B cell (primary cell): ENCODE measurements around the gene ZNF776. TPM values are rescaled to one million over a fixed set of nuclear protein-coding genes. Genes with fewer than 3 reads are reported as not detected.

Experiments
- ATAC-seq: fragments of 200-7000 bp; cut with Tn5 transposase; one replicate; pipeline ENCODE4 v1.10.0; 2021; ENCODE audit warnings: low read depth, mild to moderate bottlenecking, moderate number of reproducible peaks, moderate library complexity
- CTCF ChIA-PET: fragments of 350-600 bp; sonication (Branson Sonifier 250); formaldehyde crosslinking; loops from one replicate; lab custom pipeline; 2021; ENCODE audit warnings: antibody characterized with exemption, inconsistent platforms; lab: Charles Lee
- POLR2A ChIA-PET: fragments of 350-600 bp; sonication (Branson Sonifier 250); formaldehyde crosslinking; loops from one replicate; lab custom pipeline; 2021; ENCODE audit warnings: antibody characterized with exemption; lab: Charles Lee
- DNase-seq: peaks from one replicate; pipeline ENCODE4 v3.0.0; 2013
- H2AFZ ChIP-seq: 2 replicates; pipeline ENCODE4 v1.6.1; 2012; ENCODE audit warnings: mild to moderate bottlenecking, low read depth, low read length; ENCODE audit not compliant: insufficient read depth, poor library complexity, severe bottlenecking
- H3K27ac ChIP-seq, 2 donors: 1 replicate in 1 of 2; 2 replicates in 1 of 2; pipeline ENCODE4 v1.5.1; 2012 to 2013; ENCODE audit warnings: low read length in 2 of 2, mild to moderate bottlenecking in 2 of 2, moderate library complexity in 1 of 2
- H3K27me3 ChIP-seq, 4 experiments: fragments of 200-600 bp in 1 of 4; sonication (generic) in 1 of 4; replicated peaks in 1 of 4; 1 replicate in 2 of 4; 2 replicates in 2 of 4; pipeline versions ENCODE4 v1.6.1 to v1.7.0; 2013 to 2016; ENCODE audit warnings: low read length in 3 of 4, mild to moderate bottlenecking in 2 of 4, mixed read lengths in 1 of 4, moderate library complexity in 1 of 4; ENCODE audit not compliant: insufficient read depth in 4 of 4, control insufficient read depth in 3 of 4; ENCODE audit errors: control extremely low read depth in 1 of 4
- H3K36me3 ChIP-seq, 2 experiments: replicated peaks in 1 of 2; 1 replicate in 1 of 2; 2 replicates in 1 of 2; pipeline versions ENCODE4 v1.6.1 to v1.7.1; 2013; ENCODE audit warnings: low read length in 1 of 2; ENCODE audit not compliant: insufficient read depth in 2 of 2, control insufficient read depth in 1 of 2; ENCODE audit errors: control extremely low read depth in 1 of 2, extremely low read depth in 1 of 2
- H3K4me1 ChIP-seq, 2 donors: fragments of 200-600 bp in 1 of 2; sonication (generic) in 1 of 2; 1 replicate in 1 of 2; 2 replicates in 1 of 2; pipeline versions ENCODE4 v1.5.1 to v1.6.1; 2013 to 2017; ENCODE audit warnings: low read length in 2 of 2; ENCODE audit not compliant: control insufficient read depth in 2 of 2, insufficient read depth in 2 of 2
- H3K4me2 ChIP-seq: replicated peaks from 2 replicates; pipeline ENCODE3; 2012; ENCODE audit warnings: mild to moderate bottlenecking, low read depth, low read length; ENCODE audit not compliant: poor library complexity, severe bottlenecking
- H3K4me3 ChIP-seq, 5 experiments: fragments of 200-600 bp in 1 of 5; sonication (generic) in 1 of 5; 1 replicate in 3 of 5; 2 replicates in 2 of 5; pipeline versions ENCODE4 v1.5.1 to v1.7.0; 2011 to 2016; ENCODE audit warnings: low read length in 4 of 5, mild to moderate bottlenecking in 4 of 5, low read depth in 2 of 5, control low read depth in 1 of 5, moderate library complexity in 1 of 5; ENCODE audit not compliant: insufficient read depth in 1 of 5; ENCODE audit errors: control extremely low read depth in 1 of 5, extremely low read depth in 1 of 5
- H3K79me2 ChIP-seq: fragments of 200-600 bp; sonication (generic); one replicate; pipeline ENCODE4 v1.6.0; 2016; ENCODE audit warnings: low read length; ENCODE audit not compliant: control insufficient read depth, insufficient read depth
- H3K9ac ChIP-seq: fragments of 200-600 bp; sonication (generic); 2 replicates; pipeline ENCODE4 v1.6.1; 2017; ENCODE audit warnings: mild to moderate bottlenecking, low read length, moderate library complexity
- H3K9me3 ChIP-seq, 3 donors: one replicate each; pipeline versions ENCODE4 v1.6.1 to v1.7.1; 2013; ENCODE audit warnings: low read length in 2 of 3; ENCODE audit not compliant: control insufficient read depth in 2 of 3, insufficient read depth in 1 of 3; ENCODE audit errors: control extremely low read depth in 1 of 3
- H4K20me1 ChIP-seq: 2 replicates; pipeline ENCODE4 v1.6.0; 2012; ENCODE audit warnings: mild to moderate bottlenecking, low read length; ENCODE audit not compliant: insufficient read depth, control insufficient read depth, poor library complexity, severe bottlenecking
- H3K27ac Mint-ChIP-seq: one replicate; pipeline ENCODE4 v1.8.0; 2021; ENCODE audit warnings: mixed read lengths
- H3K27me3 Mint-ChIP-seq: one replicate; pipeline ENCODE4 v1.8.0; 2021; ENCODE audit warnings: mixed read lengths
- H3K4me1 Mint-ChIP-seq: one replicate; pipeline ENCODE4 v1.8.0; 2021; ENCODE audit warnings: mixed read lengths
- H3K4me3 Mint-ChIP-seq: one replicate; pipeline ENCODE4 v1.8.0; 2021; ENCODE audit warnings: mixed read lengths
- H3K9me3 Mint-ChIP-seq: one replicate; pipeline ENCODE4 v1.8.0; 2022; ENCODE audit warnings: mixed read lengths; ENCODE audit not compliant: insufficient read depth
- EZH2 ChIP-seq: IDR thresholded peaks from 2 replicates; pipeline ENCODE4 v1.6.1; 2012; ENCODE audit warnings: borderline replicate concordance, low read depth, mild to moderate bottlenecking, moderate library complexity, low read length; ENCODE audit not compliant: insufficient read depth, poor library complexity, severe bottlenecking
- WGBS: methylation state at CpG from one replicate; pipeline ENCODE4 v1.1.5; 2013; ENCODE audit warnings: missing lambda C conversion rate; ENCODE audit not compliant: insufficient coverage; 5-methylcytosine and 5-hydroxymethylcytosine counted together
- intact Hi-C: fragments of 100-400 bp; cut with micrococcal nuclease; formaldehyde crosslinking; loops from one replicate; pipeline ENCODE4 v1.10.0; 2022
- polyA plus RNA-seq: library from polyadenylated mRNA; depleted of rRNA; stranded (reverse); fragments of >200 nt; gene quantifications from 2 replicates; pipeline ENCODE4 v1.2.3, GENCODE V29; 2012
- total RNA-seq, 2 donors: library from RNA; stranded (reverse); fragments of 120-200 nt in 1 of 2; gene quantifications; 1 replicate in 1 of 2; 2 replicates in 1 of 2; pipeline versions ENCODE4 v1.2.3 to v1.2.4, GENCODE V29; 2013 to 2022
- TF ChIP-seq, protein P1 (sequence below): fragments of 200-600 bp; IDR thresholded peaks from one replicate; pipeline ENCODE4 v1.8.0; 2022; ENCODE audit warnings: antibody characterized with exemption, mild to moderate bottlenecking

The ZNF776 gene
- total and polyA plus RNA-seq, 2 donors (not counting 1 experiment from before 2014, with no cell fraction given), result 15.6 to 47.5 TPM

DNA sequence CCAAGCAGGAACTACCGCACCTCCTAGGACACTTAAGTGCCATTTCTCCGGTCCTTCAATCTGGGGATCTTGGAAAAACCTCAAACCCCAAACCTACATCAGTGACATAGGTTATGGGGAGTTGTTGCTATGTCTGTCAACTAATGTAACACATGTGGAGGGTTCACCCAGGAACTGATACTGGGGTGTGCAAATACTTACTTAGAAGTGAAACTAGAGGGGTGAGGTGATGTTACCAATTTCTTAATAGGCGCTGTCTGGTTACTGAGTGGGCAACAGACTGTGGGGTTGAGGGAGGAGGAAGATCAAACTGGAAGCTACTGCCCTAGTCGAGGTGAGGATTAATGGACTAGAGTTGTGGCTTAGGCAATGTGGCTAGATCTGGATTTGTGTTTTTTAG lies 24.8 kb downstream of the ZNF776 start:
- no peaks in the 10 kb centered on the region for H3K27me3 Mint-ChIP-seq
- CTCF ChIA-PET, result interaction anchor here (1.2 kb wide), 1 partner anchor 10 kb away, joined by 3 read pairs; no protein-coding TSS in a partner anchor
- H3K27ac Mint-ChIP-seq, result peak overlapping the region; percentile 8
- H3K4me1 ChIP-seq, result peaks cover 30 to 67% of the 10 kb centered on the region in 2 donors
- ATAC-seq, result no peak
- H3K27ac ChIP-seq, result peak overlapping the region in 1 of 2 donors; percentile 68
- peaks cover 4 to 24% of the 10 kb centered on the region in 2 experiments for H3K36me3 ChIP-seq
- H3K9me3 ChIP-seq, result peaks cover 0 to 36% (median 5%) of the 10 kb centered on the region in 3 donors
- H3K4me2 ChIP-seq, result peak overlapping the region; percentile 43
- POLR2A ChIA-PET, result no interaction called here
- no peak overlapping the region for H2AFZ ChIP-seq
- peaks cover 75% of the 10 kb centered on the region for H3K79me2 ChIP-seq
- 83% methylated on average over 2 of the region's 4 CpGs for WGBS
- H3K4me3 ChIP-seq, result no peak overlapping the region
- peaks cover 52% of the 10 kb centered on the region for H3K4me1 Mint-ChIP-seq
- H3K9ac ChIP-seq, result no peak overlapping the region
- DNase-seq, result peak; percentile 48
- H3K9me3 Mint-ChIP-seq, result peaks cover 5% of the 10 kb centered on the region
- H3K27me3 ChIP-seq, result no peaks in the 10 kb centered on the region
- H3K4me3 Mint-ChIP-seq, result peak overlapping the region; percentile 49
- H4K20me1 ChIP-seq, result peaks cover 38% of the 10 kb centered on the region
- intact Hi-C loops, result no loop called here
- TF ChIP-seq, protein P1, sequence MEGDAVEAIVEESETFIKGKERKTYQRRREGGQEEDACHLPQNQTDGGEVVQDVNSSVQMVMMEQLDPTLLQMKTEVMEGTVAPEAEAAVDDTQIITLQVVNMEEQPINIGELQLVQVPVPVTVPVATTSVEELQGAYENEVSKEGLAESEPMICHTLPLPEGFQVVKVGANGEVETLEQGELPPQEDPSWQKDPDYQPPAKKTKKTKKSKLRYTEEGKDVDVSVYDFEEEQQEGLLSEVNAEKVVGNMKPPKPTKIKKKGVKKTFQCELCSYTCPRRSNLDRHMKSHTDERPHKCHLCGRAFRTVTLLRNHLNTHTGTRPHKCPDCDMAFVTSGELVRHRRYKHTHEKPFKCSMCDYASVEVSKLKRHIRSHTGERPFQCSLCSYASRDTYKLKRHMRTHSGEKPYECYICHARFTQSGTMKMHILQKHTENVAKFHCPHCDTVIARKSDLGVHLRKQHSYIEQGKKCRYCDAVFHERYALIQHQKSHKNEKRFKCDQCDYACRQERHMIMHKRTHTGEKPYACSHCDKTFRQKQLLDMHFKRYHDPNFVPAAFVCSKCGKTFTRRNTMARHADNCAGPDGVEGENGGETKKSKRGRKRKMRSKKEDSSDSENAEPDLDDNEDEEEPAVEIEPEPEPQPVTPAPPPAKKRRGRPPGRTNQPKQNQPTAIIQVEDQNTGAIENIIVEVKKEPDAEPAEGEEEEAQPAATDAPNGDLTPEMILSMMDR, result no peak
- no peak for TF ChIP-seq EZH2

DNA sequence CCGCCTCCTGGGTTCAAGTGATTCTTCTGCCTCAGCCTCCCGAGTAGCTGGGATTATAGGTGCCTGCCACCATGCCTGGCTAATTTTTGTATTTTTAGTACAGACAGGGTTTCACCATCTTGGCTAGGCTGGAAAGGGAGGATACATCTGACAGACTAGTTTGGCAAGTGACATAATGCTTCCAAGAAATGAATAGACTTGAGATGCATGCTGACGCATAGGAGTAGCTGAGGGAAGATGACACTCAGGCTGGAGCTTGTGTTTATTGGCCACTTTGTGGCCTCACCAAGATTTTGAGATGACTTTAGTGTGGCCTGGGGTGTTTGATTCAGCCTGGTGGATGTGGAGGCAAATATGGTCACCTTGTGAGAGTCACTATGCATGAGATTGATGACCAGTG lies 26.9 kb downstream of the ZNF776 start:
- ChIA-PET CTCF (interaction anchor here (0.6 to 0.7 kb wide), 2 partner anchors 18 to 32 kb away, joined by 3 to 4 read pairs; no protein-coding TSS in a partner anchor), POLR2A (no interaction called here)
- ATAC-seq, result no peak
- Histone ChIP-seq H2AFZ (no peak overlapping the region), H3K4me2 (no peak overlapping the region), H4K20me1 (peaks cover 46% of the 10 kb centered on the region), H3K4me3 (no peak overlapping the region), H3K36me3 (peaks cover 5 to 43% of the 10 kb centered on the region in 2 experiments), H3K9me3 (peaks cover 0 to 52% (median 9%) of the 10 kb centered on the region in 3 donors), H3K79me2 (peaks cover 96% of the 10 kb centered on the region), H3K27me3 (no peaks in the 10 kb centered on the region), H3K9ac (no peak overlapping the region), H3K27ac (no peak overlapping the region), H3K4me1 (peaks cover 30 to 67% of the 10 kb centered on the region in 2 donors)
- peak overlapping the region; percentile 34 for H3K4me3 Mint-ChIP-seq
- H3K27me3 Mint-ChIP-seq, result no peaks in the 10 kb centered on the region
- intact Hi-C loops, result no loop called here
- H3K27ac Mint-ChIP-seq, result peak overlapping the region; percentile 59
- DNase-seq, result no peak
- TF ChIP-seq EZH2, result no peak
- TF ChIP-seq, protein P1, result no peak
- H3K9me3 Mint-ChIP-seq, result peaks cover 6% of the 10 kb centered on the region
- peaks cover 59% of the 10 kb centered on the region for H3K4me1 Mint-ChIP-seq
- WGBS, result 93% methylated on average over 2 of the region's 3 CpGs
